ENCODE measurements around the gene ADD1.
A peak's percentile ranks its signal among the peaks of the same experiment; 100 is the strongest.
"Not testable (repeated sequence)": the region's sequence is repeated elsewhere in the genome, so short reads cannot be mapped to it uniquely, and the experiment has no call there.

Gene ADD1

GRCh38 chr4:2934077-2934812, 90.6 kb downstream of the ADD1 start:
- DNase-seq (ENCODE audit: low spot score), result peak; percentile 49

GRCh38 chr4:2934813-2935761, 91.4 kb downstream of the ADD1 start:
- DNase-seq (ENCODE audit: low spot score), result peak; percentile 95

- DNase-seq (ENCODE audit: low spot score), result no peak
Measured at GRCh38 chr4:2935762-2936743, 92.4 kb downstream of the ADD1 start.

GRCh38 chr4:2936773-2937145, 93.1 kb downstream of the ADD1 start:
- DNase-seq (ENCODE audit: low spot score), result no peak

DNA sequence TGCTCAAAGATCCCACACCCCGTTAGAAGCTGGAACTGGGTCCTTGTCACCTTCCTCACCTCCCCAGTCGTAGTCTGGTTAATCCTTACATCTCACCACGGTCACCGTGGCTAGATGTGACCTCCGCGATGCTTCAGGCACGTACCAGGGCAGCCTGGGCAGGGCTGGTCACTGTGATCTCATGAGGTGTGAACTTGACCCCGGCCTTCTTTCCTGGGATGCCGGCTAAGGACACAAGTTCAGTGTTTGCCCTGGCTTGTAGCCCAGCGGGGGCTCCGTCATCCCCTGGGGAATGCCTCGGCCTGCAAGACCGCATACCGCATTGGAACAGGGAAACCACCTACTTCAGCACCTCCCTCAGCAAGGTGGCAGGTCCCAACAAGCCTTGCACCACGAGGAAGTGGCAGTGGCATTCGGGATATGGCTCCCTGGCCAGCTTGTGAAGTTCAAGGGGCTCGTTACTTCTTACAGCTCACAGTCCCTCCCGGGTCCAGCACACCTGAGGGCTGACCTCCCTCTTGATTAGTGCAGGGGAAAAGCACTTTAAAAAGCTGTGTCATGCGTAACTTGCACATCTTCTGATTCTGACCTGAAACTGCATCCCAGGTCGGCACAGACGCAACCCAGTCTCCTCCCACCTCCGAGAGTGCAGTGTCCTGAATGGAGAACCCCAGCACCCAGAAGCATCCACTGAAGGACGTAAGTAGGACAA, 93.7 kb downstream of the ADD1 start:
- DNase-seq (ENCODE audit: low spot score), result no peak

DNA sequence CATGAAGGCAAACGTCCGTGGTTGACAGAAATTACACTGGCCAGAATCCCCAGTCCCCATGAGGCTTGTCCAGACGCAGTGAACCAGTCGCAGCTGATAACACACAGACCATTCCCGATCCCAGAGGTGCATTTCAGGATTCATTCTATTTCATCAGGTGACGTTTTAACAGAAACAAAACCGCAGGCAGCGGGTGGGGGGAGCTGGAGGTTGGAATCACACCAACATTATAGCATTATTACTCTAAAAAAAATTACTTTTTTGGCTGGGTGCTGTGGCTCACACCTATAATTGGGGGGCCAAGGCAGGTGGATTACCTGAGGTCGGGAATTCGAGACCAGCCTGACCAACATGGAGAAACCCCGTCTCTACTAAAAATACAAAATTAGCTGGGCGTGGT, 94.3 kb downstream of the ADD1 start:
- DNase-seq (ENCODE audit: low spot score), result no peak

DNA sequence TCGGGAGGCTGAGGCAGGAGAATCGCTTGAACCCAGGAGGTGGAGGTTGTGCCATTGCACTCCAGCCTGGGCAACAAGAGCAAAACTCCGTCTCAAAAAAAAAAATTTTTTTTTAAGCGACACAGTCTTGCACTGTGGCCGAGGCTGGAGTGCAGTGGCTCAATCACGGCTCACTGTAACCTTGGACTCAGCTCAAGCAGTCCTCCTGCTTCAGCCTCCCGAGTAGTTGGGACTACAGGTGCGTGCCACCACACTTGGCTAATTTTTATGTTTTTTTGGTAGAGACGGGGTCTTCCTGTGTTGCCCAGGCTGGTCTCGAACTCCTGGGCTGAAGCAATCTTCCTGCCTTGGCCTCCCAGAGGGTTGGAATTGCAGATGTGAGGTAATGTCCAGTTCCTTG, 94.8 kb downstream of the ADD1 start:
- DNase-seq (ENCODE audit: low spot score), result not testable (repeated sequence)

GRCh38 chr4:2938906-2939305, 95.3 kb downstream of the ADD1 start:
- DNase-seq (ENCODE audit: low spot score), result no peak

GRCh38 chr4:2939383-2940243, 96.0 kb downstream of the ADD1 start:
- DNase-seq (ENCODE audit: low spot score), result no peak

DNA sequence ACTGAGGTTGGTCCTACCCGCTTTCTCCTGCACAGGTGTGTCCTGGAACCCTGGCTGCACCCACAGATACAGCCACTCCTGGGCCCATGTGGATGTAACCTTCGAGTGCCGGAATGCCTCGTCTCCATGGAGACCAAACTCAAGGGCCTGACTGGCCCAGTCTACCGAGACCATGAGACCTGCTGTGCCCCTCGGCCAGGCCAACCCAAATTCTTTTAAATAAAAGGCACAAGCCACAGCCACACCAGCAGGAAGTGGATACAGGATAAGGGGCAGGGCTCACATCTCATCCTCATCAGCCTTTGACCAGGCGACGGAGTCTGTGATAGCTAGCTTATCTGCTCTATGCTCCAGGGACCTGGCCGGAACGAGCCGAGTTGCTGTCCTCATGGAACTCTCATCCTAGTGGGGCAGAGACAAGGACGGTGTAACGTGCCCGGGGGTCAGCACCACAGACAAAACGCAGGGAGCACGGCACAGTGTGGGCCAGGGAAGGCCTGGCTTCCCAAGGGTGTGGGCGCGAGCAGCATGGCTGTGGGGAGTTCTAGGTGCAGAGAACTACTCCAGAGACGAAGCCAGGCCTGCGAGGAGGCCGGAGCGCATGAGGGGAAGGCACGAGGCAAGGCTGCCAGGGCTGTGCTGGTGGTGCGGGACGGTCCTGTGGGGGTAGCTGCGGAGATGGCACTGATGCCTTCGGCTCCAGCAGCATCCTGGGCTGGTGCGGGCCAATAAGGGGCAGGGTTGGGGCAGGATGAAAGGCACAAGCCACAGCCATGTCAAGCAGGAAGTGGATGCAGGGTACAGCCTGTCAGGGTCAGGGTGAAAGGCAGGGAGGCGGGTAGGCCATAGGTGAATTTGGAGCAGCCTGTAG, 96.9 kb downstream of the ADD1 start:
- no peak for DNase-seq (ENCODE audit: low spot score)

DNA sequence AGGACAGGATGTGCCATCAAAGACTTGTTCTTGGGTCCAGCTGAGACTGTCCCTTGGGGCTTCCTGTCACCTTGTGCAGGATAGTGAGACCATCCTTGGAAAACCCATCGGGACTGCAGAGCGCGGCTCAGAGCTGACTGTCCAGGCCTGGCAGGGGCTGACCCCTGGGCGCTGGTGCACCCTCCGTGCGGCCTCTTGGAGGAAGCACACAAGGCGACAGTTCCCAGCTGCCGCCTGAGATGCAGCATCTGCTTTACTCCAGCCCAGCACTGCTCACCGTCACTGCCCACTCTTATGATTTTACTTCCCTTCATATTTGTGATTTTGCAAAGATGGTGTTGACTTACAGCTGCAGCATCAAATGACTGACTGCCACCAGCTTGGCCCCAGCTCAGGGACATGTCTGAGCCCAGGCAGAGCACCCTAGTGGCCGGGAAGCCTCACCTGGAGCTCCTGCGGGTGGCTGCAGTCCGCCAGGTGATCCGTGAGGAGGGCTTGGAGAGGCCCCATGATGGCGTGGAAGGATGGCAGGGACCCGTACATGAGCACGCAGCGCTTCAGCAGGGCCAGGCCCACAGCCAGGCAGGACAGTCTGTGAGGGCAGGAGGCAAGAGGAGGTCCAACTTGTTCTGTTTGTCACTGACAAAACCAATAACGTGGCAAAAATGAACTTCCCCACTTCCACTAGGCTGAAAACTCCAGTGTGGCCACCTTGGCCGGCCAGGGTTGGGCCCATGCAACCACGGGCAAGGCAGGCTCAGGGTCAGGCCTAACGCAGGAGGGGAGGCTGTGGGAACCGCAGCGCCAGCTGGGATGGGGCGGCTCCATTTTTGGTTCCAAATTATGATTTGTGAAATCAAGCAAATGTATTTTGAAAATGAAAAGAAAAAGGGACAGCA, 97.7 kb downstream of the ADD1 start:
- no peak for DNase-seq (ENCODE audit: low spot score)

DNA sequence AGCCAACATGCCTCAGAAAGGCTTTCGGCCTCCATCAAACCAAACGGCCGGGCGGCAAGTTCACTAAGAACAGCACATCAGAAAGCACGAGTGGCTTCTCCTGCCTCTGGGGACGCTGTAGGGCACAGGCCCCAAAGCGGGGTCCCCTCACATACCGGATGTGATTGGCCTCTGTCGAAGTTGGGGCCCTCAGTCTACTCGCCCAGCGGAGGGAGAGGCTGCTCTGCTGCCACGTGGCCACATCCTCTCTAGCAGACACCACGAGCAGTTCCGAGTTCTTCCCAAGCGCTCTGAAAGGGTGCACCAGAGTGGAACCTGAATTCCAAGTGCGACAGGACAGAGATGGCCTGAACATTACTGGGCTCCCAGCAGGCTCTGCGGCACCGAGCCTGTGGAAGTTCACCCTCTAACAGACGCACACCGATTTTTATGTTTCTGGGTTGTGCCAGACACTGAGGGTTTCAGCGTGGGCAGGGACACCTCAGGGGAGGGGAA, 98.4 kb downstream of the ADD1 start:
- DNase-seq (ENCODE audit: low spot score), result no peak

- no peak for DNase-seq (ENCODE audit: low spot score)
Measured at GRCh38 chr4:2942532-2943363, 99.1 kb downstream of the ADD1 start.

- no peak for DNase-seq (ENCODE audit: low spot score)
Measured at GRCh38 chr4:2943364-2944090, 99.9 kb downstream of the ADD1 start.

- no peak for DNase-seq (ENCODE audit: low spot score)
Measured at GRCh38 chr4:2944091-2944482, 100.4 kb downstream of the ADD1 start.
